GM23338 (cell line): Measurements from ENCODE around the gene RNF26. TPM values are rescaled to one million over a fixed set of nuclear protein-coding genes. Genes with fewer than 3 reads are reported as not detected.

ENCODE experiments used
- ATAC-seq: fragments of 200-7000 bp; cut with Tn5 transposase; 3 replicates; pipeline ENCODE4 v1.9.1; 2020
- DNase-seq: peaks from one replicate; pipeline ENCODE4 v3.0.0-alpha.2; 2015; ENCODE audit warnings: low spot score
- H2AFZ ChIP-seq: fragments of 200-600 bp; sonication (generic); 2 replicates; pipeline ENCODE4 v1.8.0; 2016; ENCODE audit warnings: antibody characterized with exemption, mild to moderate bottlenecking, moderate library complexity
- H3F3A ChIP-seq: fragments of 200-600 bp; sonication (generic); replicated peaks from 2 replicates; pipeline ENCODE4 v1.8.0; 2017; ENCODE audit warnings: antibody characterized with exemption, mixed run types, low read depth
- H3K27ac ChIP-seq: fragments of 200-600 bp; sonication (generic); 2 replicates; pipeline ENCODE4 v1.6.1; 2016; ENCODE audit warnings: low read depth
- H3K27me3 ChIP-seq: fragments of 200-600 bp; sonication (generic); 2 replicates; pipeline ENCODE4 v1.8.0; 2016; ENCODE audit warnings: mild to moderate bottlenecking, mixed run types, moderate library complexity; ENCODE audit not compliant: insufficient read depth
- H3K36me3 ChIP-seq: fragments of 200-600 bp; sonication (generic); 2 replicates; pipeline ENCODE4 v1.8.0; 2016; ENCODE audit warnings: mild to moderate bottlenecking; ENCODE audit not compliant: insufficient read depth
- H3K4me1 ChIP-seq: fragments of 200-600 bp; sonication (generic); 2 replicates; pipeline ENCODE4 v1.8.0; 2016; ENCODE audit warnings: mild to moderate bottlenecking, moderate library complexity; ENCODE audit not compliant: insufficient read depth
- H3K4me2 ChIP-seq: fragments of 200-600 bp; sonication (generic); 2 replicates; pipeline ENCODE4 v1.7.1; 2017; ENCODE audit warnings: mixed run types
- H3K4me3 ChIP-seq: fragments of 200-600 bp; sonication (generic); 2 replicates; pipeline ENCODE4 v1.6.1; 2016; ENCODE audit warnings: mixed run types
- H3K79me2 ChIP-seq: fragments of 200-600 bp; sonication (generic); replicated peaks from 2 replicates; pipeline ENCODE4 v1.8.0; 2017; ENCODE audit warnings: mild to moderate bottlenecking; ENCODE audit not compliant: insufficient read depth
- H3K9me2 ChIP-seq: fragments of 200-600 bp; sonication (generic); 2 replicates; pipeline ENCODE4 v1.8.0; 2017; ENCODE audit not compliant: insufficient read depth
- H4K20me1 ChIP-seq: fragments of 200-600 bp; sonication (generic); replicated peaks from 2 replicates; pipeline ENCODE4 v1.8.0; 2017; ENCODE audit warnings: mild to moderate bottlenecking; ENCODE audit not compliant: insufficient read depth
- H3K27ac Mint-ChIP-seq: 2 replicates; pipeline ENCODE4 v1.8.0; 2020; ENCODE audit warnings: inconsistent platforms, mild to moderate bottlenecking, moderate library complexity, mixed read lengths
- H3K27me3 Mint-ChIP-seq: 3 replicates; pipeline ENCODE4 v1.8.0; 2022; ENCODE audit warnings: low read depth, mild to moderate bottlenecking, moderate library complexity, mixed read lengths, inconsistent platforms; ENCODE audit not compliant: insufficient read depth, poor library complexity
- H3K36me3 Mint-ChIP-seq: 3 replicates; pipeline ENCODE4 v1.8.0; 2021; ENCODE audit warnings: low read depth, mild to moderate bottlenecking, inconsistent platforms, moderate library complexity, mixed read lengths
- H3K4me1 Mint-ChIP-seq: 3 replicates; pipeline ENCODE4 v1.8.0; 2020; ENCODE audit warnings: mild to moderate bottlenecking, inconsistent platforms, mixed read lengths
- H3K4me3 Mint-ChIP-seq: 3 replicates; pipeline ENCODE4 v1.8.0; 2021; ENCODE audit warnings: moderate library complexity, mild to moderate bottlenecking, inconsistent platforms, mixed read lengths
- H3K9me3 Mint-ChIP-seq: 3 replicates; pipeline ENCODE4 v1.8.0; 2020; ENCODE audit warnings: moderate library complexity, mild to moderate bottlenecking, inconsistent platforms, mixed read lengths
- CREB1 ChIP-seq: fragments of 250-450 bp; sonication (Bioruptor Pico); IDR thresholded peaks from 2 replicates; pipeline ENCODE4 v1.5.0; 2020; ENCODE audit warnings: low read depth, mild to moderate bottlenecking, moderate library complexity
- CTCF ChIP-seq, 2 experiments: fragments of 200-600 bp in 1 of 2; sonication (generic) in 1 of 2; conservative IDR thresholded peaks; 2 replicates each; pipeline versions ENCODE4 v1.5.1 to v1.6.1; 2016 to 2017; ENCODE audit warnings: antibody characterized with exemption in 2 of 2, low read depth in 2 of 2, mild to moderate bottlenecking in 2 of 2, moderate library complexity in 1 of 2
- ETS1 ChIP-seq: IDR thresholded peaks from 2 replicates; pipeline ENCODE4 v1.6.1; 2016; ENCODE audit warnings: antibody characterized with exemption
- EZH2phosphoT487 ChIP-seq: fragments of 200-600 bp; sonication (generic); IDR thresholded peaks from one replicate; pipeline ENCODE4 v1.8.1; 2018; ENCODE audit warnings: antibody characterized with exemption; ENCODE audit not compliant: unreplicated experiment
- JUNB ChIP-seq: IDR thresholded peaks from one replicate; pipeline ENCODE4 v1.6.1; 2016; ENCODE audit warnings: antibody characterized with exemption; ENCODE audit not compliant: unreplicated experiment
- NANOG ChIP-seq: IDR thresholded peaks from 2 replicates; pipeline ENCODE4 v1.6.1; 2016; ENCODE audit warnings: antibody characterized with exemption, borderline replicate concordance
- POLR2AphosphoS5 ChIP-seq: IDR thresholded peaks from 2 replicates; pipeline ENCODE4 v1.6.1; 2016; ENCODE audit warnings: antibody characterized with exemption, low read depth
- REST ChIP-seq: IDR thresholded peaks from one replicate; pipeline ENCODE4 v1.6.1; 2018; ENCODE audit warnings: antibody characterized with exemption; ENCODE audit not compliant: unreplicated experiment
- ZNF114 ChIP-seq: fragments of 250-450 bp; sonication (Bioruptor Pico); IDR thresholded peaks from 2 replicates; pipeline ENCODE4 v1.5.0; 2020; ENCODE audit warnings: mild to moderate bottlenecking, moderate library complexity
- ZNF331 ChIP-seq: fragments of 250-450 bp; sonication (Bioruptor Pico); IDR thresholded peaks from 2 replicates; pipeline ENCODE4 v1.5.0; 2020; ENCODE audit warnings: low read depth, mild to moderate bottlenecking, moderate library complexity
- polyA plus RNA-seq: library from polyadenylated mRNA; unstranded; fragments of >200 nt; fragmentation: Nextera tagmentation; extraction: Ambion mirVana; gene quantifications from 2 replicates; pipeline ENCODE4 v1.2.1, GENCODE V29; 2016
- total RNA-seq: library from RNA; depleted of rRNA; stranded (reverse); fragments of >200 nt; shearing (Covaris generic); gene quantifications from 2 replicates; pipeline ENCODE4 v1.2.3, GENCODE V29; 2014

Gene RNF26
- total and polyA plus RNA-seq, 2 experiments from 2014 or later = 31.8 to 58.3 TPM

GRCh38 chr11:119376197-119376847 lies 42.0 kb downstream of the RNF26 start:
- Histone ChIP-seq H3F3A (peaks cover 10% of the 10 kb centered on the region; the same call in 1 of the 2 replicates), H3K36me3 (no peaks in the 10 kb centered on the region), H3K27me3 (peaks cover 21% of the 10 kb centered on the region), H4K20me1 (no peaks in the 10 kb centered on the region), H3K27ac (no peak overlapping the region), H3K4me1 (peaks cover 51% of the 10 kb centered on the region), H3K4me2 (peak overlapping the region; percentile 53; the same call in 1 of the 2 replicates), H3K79me2 (no peaks in the 10 kb centered on the region), H3K4me3 (no peak overlapping the region), H2AFZ (no peak overlapping the region), H3K9me2 (no peaks in the 10 kb centered on the region)
- no peak overlapping the region; the same call in 2 of the 3 replicates for H3K4me3 Mint-ChIP-seq
- H3K27ac Mint-ChIP-seq = no peak overlapping the region
- no peaks in the 10 kb centered on the region for H3K36me3 Mint-ChIP-seq
- peaks cover 28% of the 10 kb centered on the region for H3K27me3 Mint-ChIP-seq
- DNase-seq (no peak), ATAC-seq (no peak)
- no peaks in the 10 kb centered on the region for H3K9me3 Mint-ChIP-seq
- peaks cover 62% of the 10 kb centered on the region for H3K4me1 Mint-ChIP-seq
- TF ChIP-seq EZH2phosphoT487 (no peak), POLR2AphosphoS5 (no peak), REST (no peak), JUNB (no peak)

- no peaks in the 10 kb centered on the region for H3K9me3 Mint-ChIP-seq
- no peak overlapping the region for H3K4me3 Mint-ChIP-seq
- Histone ChIP-seq H3K36me3 (no peaks in the 10 kb centered on the region), H4K20me1 (no peaks in the 10 kb centered on the region), H3K4me1 (peaks cover 51% of the 10 kb centered on the region), H3K79me2 (no peaks in the 10 kb centered on the region), H3K4me3 (no peak overlapping the region), H3K9me2 (no peaks in the 10 kb centered on the region), H2AFZ (no peak overlapping the region), H3K4me2 (peak overlapping the region; percentile 50; the same call in 1 of the 2 replicates), H3K27me3 (peaks cover 21% of the 10 kb centered on the region), H3K27ac (no peak overlapping the region), H3F3A (peaks cover 10% of the 10 kb centered on the region; the same call in 1 of the 2 replicates)
- H3K4me1 Mint-ChIP-seq = peaks cover 56% of the 10 kb centered on the region
- no peaks in the 10 kb centered on the region for H3K36me3 Mint-ChIP-seq
- H3K27me3 Mint-ChIP-seq = peaks cover 32% of the 10 kb centered on the region
- no peak overlapping the region for H3K27ac Mint-ChIP-seq
- no peak for ATAC-seq
- no peak for DNase-seq
- TF ChIP-seq ZNF331 (CRISPR knock-in tag) = no peak
- TF ChIP-seq ETS1 = no peak
- TF ChIP-seq NANOG = no peak
- TF ChIP-seq ZNF114 (CRISPR knock-in tag) = no peak
- no peak for TF ChIP-seq EZH2phosphoT487
- TF ChIP-seq CREB1 = no peak
- no peak for TF ChIP-seq JUNB
- no peak for TF ChIP-seq POLR2AphosphoS5
- no peak for TF ChIP-seq REST
- no peak for TF ChIP-seq CTCF (conservative IDR thresholded peaks at IDR 0.05; ENCODE audit: low read depth in 2 of 2)
Observed at GRCh38 chr11:119377112-119377901, 43.0 kb downstream of the RNF26 start.
